Glomerular endothelial cell (primary cell): ENCODE results near the gene KPNA3. TPM values are rescaled to one million over a fixed set of nuclear protein-coding genes. Genes with fewer than 3 reads are reported as not detected.
"Not testable (repeated sequence)": the region's sequence is repeated elsewhere in the genome, so short reads cannot be mapped to it uniquely, and the experiment has no call there.

ENCODE experiments used
- DNase-seq: peaks from one replicate; pipeline ENCODE4 v3.0.0-alpha.2; 2011; ENCODE audit warnings: low read depth, low spot score; ENCODE audit errors: extremely low read depth
- total RNA-seq: library from RNA; depleted of rRNA; stranded (reverse); fragments of >200 nt; gene quantifications from 2 replicates; pipeline ENCODE4 v1.2.3, GENCODE V29; 2015

Gene KPNA3
- total RNA-seq, 1 donor from 2014 or later: 42.7 TPM

GRCh38 chr13:49807681-49808080 is 15.2 kb upstream of the KPNA3 start:
- DNase-seq: no peak

- no peak for DNase-seq
Measured at GRCh38 chr13:49806126-49806536, 13.6 kb upstream of the KPNA3 start.

DNA sequence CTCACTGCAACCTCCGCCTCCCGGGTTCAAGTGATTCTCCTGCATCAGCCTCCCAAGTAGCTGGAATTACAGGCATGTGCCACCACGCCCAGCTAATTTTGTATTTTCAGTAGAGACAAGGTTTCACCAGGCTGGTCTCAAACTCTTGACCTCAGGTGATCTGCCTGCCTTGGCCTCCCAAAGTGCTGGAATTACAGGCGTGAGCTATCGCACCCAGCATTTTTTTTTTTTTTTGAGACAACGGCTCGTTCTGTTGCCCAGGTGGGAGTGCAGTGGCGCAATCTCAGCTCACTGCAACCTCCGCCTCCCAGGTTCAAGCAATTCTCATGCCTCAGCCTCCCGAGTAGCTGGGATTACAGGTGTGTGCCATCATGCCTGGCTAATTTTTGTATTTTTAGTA is 10.6 kb upstream of the KPNA3 start:
- DNase-seq: not testable (repeated sequence)

DNA sequence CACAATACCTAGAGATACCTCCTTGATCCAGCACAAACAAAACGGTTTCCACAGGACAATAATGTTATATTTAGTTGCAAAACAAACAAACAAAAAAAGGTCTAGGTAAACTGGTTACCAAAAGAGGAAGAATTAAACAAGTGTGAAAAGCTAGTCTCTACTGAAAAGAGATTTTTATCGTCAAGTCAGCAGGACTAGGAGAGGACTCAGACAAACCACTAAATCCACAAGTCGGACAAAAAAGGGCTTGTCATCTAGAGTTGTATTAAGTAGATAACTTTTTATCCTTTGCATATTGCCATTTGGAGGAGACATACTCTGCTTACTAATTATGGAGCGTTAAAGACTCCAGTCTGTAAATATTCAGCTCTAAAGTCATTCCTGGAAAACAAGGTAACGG is 9.9 kb upstream of the KPNA3 start:
- DNase-seq: no peak

DNA sequence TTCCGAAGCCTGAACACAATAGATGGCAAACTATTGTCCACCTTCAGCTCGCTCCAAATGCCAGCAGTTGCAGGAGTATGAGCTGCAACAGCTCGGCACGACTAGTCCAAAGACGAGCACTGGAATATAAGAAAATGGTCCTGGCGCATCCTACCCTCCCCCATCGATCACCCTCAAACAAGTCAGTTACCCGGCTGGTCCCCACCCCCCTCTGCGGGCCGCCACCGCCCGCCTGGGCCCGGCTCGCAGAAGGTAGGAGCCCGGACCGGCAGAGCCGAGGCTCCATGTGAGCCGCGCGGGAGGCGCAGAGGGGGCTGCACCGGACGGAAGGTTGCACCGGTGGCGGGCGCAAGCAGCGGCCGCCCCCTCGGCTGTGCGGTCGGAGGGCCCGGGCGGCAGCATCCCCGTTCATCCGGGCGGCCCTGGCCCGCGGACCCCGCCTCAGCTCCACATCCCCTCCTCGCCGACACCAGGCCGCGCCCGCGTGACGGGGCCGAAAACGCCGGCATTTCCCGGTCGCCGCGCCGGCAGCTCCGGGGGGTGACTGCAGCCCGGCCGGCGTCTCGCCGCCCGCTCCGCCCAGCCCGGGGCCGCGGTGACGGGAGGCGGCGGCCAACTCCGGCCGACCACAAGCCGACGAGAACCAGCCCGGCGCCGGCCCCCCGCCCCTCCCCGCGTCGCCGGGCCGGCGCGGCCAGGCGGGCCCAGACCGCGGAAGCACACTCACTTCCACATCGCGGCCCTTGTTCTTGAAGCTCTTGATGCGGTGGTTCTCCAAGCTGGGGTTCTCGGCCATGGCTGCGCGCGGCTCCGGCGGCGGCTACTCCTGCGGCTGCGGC is 552 bp downstream of the KPNA3 start:
- no peak for DNase-seq

GRCh38 chr13:49791315-49791710 is 1.2 kb downstream of the KPNA3 start:
- DNase-seq: no peak

DNA sequence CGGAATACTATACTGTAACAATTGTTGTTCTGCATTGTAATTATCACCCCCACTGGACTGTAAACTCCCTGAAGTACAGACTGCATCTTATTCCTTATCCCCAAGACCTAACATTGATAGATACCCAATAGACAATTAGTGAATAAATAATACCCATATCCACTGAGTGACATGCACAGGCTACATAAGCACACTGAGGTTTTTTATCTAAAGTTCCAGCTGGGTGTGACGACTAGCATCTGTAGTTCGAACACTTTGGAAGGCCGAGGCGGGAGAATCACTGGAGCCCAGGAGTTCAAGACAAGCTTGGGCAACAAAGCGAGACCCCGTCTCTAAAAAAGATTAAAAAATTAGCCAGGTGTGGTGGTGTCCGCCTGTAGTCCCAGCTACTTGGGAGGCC is 2.5 kb downstream of the KPNA3 start:
- no peak for DNase-seq

DNA sequence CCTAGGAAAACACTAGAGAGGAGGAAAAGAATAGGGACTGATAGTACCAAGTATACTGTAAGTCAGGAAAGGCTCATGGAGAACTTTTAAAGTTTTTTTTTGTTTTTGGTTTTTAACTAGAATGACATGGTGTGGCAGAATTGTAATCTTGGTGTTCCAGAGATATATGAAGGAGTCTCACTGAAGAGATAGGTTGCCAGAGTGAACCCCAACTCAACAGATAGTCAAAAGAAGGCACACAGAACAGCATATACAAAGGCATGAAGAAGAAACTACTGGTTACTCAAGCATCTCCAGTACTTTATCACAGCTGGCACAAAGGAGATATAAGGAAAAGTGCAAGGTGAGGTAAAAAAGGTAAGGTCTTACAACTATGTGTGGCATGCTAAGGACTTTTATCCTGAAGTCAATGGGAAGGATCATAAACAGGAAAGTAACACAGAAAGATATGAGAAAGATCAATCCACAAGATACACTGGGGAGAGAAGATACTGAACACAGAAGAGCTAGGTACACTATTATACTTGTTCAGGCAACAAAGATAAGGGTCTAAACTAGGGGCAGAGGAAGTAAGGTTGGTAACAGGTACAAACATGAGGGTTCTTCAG is 6.0 kb downstream of the KPNA3 start:
- no peak for DNase-seq

DNA sequence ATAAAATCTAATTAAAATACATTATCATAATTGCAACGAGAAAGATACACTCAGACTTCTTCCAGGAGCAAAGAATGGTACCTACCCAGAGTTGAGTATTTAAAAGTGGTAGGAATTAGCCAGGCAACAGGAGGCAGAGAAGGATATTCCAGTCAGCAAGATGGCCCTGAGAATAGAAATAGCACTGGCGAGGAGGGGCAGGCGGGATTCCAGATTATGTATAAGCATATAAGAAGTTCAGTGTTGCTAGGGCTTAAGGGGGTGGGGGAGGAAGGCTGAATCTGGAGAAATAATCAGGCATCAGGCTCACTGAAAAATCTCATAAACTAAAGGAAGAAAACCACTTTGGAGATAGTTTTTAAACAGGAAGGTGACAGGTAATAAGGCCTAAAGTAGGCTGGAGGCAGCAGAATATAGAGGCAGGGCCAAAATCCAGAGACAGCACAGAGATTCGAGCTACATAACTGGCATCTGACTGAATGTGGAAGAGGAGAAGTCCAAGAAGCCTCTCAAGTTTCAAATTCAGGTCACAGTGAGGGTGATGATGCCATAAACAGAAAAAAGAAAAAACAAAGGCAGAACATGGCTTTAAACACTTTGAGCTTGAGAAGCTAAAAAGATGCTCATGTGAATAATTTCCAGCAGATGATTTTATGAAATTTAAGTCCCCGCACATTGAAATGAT is 7.5 kb downstream of the KPNA3 start:
- no peak for DNase-seq

GRCh38 chr13:49783865-49784264 is 8.6 kb downstream of the KPNA3 start:
- no peak for DNase-seq

DNA sequence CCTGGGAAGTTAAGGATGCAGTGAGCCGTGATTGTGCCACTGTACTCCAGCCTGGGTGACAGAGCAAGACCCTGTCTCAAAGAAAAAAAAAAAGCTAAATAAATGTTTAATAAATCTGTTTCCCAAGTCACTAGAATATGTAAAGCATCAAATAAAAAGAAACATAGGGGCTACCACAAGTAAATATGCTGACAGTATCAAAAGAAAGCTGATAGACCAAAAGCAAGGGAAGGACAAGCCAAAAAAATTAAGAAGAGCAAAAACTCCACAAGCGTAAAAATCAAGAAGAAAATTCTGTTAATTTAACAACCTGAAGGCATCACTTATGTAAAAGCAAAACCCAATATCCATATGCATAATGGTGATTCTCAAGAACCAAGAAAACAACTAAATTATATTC is 9.7 kb downstream of the KPNA3 start:
- DNase-seq: no peak

DNA sequence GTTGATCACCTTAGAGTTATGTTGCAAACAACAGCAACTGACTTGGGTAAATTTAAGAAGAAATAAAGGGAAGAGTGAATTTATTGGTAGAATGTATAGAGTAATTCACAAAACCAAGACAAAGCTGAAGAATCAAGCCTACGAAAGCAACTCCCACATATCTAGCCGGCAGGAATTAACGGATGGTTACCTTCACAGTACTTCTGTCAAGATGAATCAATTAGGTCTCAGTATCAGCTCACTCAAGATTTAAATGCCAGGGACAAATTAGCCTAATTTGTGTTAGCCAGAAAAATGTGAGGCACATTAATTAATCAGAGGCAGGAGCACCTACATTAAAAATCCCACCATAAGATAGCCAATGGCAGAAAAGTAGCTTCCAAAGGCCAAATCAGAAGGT is 10.7 kb downstream of the KPNA3 start:
- no peak for DNase-seq

DNA sequence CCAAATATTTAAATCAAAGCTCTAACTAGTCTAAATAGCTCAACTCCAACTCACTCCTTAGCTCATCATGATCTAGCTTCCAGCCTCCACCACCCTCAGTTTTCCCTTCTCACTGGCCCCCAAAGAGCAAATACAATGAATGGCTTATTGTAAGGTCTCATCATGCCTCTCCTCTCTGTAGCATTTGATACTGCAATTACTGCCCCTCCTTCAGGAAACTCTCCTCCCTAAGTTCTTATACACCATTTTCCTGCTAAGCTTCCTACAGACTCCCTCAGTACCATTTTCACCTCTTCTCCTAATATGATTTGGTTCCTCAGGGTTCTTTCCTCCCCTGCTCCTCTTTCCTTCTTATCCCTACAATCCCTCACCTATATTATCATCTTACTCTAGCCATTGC is 12.8 kb downstream of the KPNA3 start:
- DNase-seq: no peak

DNA sequence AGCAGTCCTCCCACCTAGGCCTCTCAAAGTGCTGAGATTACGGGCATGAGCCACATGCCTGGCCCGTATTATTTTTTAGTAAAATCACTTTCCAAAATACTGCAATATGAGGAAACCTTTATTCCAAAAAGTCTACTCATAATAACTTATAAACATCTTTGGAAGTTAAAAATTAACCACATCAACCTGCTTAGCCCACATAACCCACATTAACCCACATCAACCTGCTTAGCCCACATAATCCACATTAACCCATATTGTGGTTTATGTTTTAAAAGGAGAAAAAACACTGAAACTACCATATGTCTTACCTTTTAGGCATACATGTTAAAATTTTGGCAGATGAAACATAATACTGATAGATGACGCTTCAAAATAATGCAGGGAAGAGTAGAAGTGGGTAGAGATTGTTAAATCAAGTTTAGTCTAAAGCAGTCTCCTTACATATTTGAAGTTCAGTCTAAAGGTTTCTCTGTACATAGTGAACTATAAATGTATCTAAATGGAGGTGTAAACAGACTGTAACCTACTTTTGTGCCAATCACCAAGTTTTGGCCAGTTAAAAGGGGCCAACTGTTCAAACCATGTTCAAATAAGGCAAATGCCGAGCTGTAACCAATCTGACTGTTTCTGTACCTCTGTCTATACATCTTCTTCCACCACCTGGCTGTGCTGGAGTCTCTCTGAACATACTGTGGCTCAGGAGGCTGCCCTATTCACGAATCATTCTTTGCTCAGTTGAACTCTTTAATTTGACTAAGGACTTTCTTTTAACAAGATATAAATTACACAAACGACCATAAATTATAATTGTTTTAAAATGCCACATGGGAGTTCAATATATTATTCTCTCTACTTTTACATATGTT is 14.5 kb downstream of the KPNA3 start:
- DNase-seq: no peak

DNA sequence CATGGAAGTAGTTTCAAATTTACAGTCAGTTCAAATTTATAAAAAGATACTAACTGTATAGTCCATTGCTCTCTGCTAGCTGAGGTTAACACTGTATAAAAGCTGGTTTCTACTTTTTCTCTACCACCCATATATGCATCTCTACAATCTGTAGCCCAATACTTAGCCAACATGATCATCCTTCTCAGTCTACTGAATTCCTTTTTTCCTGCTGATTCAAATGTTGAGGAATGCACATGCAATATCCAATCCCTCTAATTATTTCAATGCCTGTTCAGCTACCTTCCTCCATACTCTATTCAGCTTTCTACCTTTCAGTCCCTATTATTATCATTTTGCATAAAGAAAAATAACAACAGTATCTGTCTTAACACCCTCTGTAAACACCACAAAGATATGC is 15.6 kb downstream of the KPNA3 start:
- no peak for DNase-seq

- no peak for DNase-seq
Measured at GRCh38 chr13:49774376-49775005, 18.0 kb downstream of the KPNA3 start.

DNA sequence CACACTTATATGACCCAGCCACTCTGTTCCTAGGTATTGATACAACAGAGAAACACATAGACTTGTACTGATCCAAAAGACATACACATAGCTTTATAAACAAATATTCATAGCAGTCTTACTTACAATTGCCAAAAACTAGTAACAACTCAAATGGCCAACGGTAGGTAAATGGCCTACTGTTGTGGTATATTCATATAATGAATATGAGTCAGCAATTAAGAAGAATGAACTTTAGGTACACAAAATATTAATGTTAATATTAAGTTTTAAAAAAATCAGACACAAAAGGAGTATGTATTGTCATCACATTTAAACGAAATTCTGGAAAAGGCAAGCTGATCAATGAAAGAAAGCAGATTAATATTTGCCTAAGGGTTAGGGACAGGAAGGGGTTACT is 19.7 kb downstream of the KPNA3 start:
- no peak for DNase-seq

DNA sequence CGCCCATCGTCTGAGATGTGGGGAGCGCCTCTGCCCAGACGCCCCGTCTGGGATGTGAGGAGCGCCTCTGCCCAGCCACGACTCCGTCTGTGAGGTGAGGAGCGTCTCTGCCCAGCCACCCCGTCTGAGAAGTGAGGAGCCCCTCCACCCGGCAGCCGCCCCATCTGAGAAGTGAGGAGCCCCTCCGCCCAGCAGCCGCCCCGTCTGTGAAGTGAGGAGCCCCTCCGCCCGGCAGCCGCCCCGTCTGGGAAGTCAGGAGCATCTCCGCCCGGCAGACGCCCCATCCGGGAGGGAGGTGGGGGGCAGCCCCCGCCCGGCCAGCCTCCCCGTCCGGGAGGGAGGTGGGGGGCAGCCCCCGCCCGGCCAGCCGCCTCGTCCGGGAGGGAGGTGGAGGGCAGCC is 30.7 kb downstream of the KPNA3 start:
- not testable (repeated sequence) for DNase-seq

DNA sequence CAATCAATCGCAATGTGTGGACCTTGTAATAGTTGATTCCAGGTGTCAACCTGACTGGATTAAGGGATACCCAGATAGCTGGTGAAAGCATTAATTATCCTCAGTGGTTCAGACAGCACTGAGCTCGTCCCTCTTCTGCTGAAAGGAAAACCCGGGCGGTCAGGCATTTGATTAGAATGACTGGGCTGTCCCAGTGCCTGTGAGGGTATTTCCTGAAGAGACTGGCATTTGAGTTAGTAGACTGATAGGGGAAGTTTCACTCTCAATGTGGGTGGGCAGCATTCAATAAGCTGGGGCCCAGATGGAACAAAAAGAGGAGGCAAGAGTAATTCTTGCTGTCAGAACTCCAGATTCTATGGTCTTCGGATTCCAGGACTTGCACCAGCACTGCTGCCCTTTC is 31.9 kb downstream of the KPNA3 start:
- no peak for DNase-seq

- DNase-seq: no peak
Measured at GRCh38 chr13:49759503-49759902, 33.0 kb downstream of the KPNA3 start.

DNA sequence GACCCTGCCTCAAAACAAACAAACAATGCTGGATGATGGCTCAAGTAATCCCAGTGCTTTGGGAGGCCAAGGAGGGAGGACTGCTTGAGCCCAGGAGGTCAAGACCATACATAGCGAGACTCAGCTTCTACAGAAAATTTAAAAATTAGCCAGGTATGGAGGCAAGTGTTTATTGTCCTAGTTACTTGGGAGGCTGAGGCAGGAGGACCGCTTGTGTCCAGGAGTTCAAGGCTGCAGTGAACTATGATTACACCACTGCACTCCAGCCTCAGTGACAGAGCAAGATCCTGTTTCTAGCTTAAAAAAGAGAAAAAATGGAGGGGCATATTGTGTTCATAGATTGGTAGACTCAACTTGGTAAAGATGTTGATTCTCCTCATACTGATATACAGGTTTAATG is 36.2 kb downstream of the KPNA3 start:
- DNase-seq: no peak
